OCI-LY3 (cell line): Measurements from ENCODE around the gene ETV6.

Experiments used
- CTCF ChIP-seq: fragments of 200-600, 300-600 bp; sonication (generic); IDR thresholded peaks from 2 replicates; pipeline ENCODE4 v1.5.1; 2014; ENCODE audit warnings: antibody characterized with exemption, low read length, low read depth
- EZH2phosphoT487 ChIP-seq: fragments of 200-600 bp; shearing (Covaris generic); IDR thresholded peaks from 2 replicates; pipeline ENCODE4 v1.6.1; 2018; ENCODE audit warnings: antibody characterized with exemption, mixed run types, low read depth

- TF ChIP-seq CTCF (no peak), EZH2phosphoT487 (no peak)
These were observed 26.1 kb upstream of the ETV6 start for GRCh38 chr12:11623382-11623781.
